Panc1 (cell line): ENCODE results near the gene CFC1B.
"Not testable (repeated sequence)": the region's sequence is repeated elsewhere in the genome, so short reads cannot be mapped to it uniquely, and the experiment has no call there.

Source experiments
- CTCF ChIP-seq: fragments of 450-650 bp; IDR thresholded peaks from 2 replicates; pipeline ENCODE4 v1.5.1; 2017; ENCODE audit warnings: mild to moderate bottlenecking
- POLR2AphosphoS5 ChIP-seq: IDR thresholded peaks from 2 replicates; pipeline ENCODE4 v1.6.1; 2012; ENCODE audit warnings: mild to moderate bottlenecking, low read depth, low read length, moderate library complexity
- REST ChIP-seq, 2 experiments: IDR thresholded peaks; 2 replicates each; pipeline ENCODE4 v1.6.1; 2011 to 2012; ENCODE audit warnings: low read depth in 2 of 2, control low read depth in 1 of 2, low read length in 1 of 2, mild to moderate bottlenecking in 1 of 2, moderate library complexity in 1 of 2; ENCODE audit not compliant: insufficient read depth in 1 of 2
- SIN3A ChIP-seq: IDR thresholded peaks from 2 replicates; pipeline ENCODE4 v1.6.1; 2012; ENCODE audit warnings: low read depth, mild to moderate bottlenecking, low read length, moderate library complexity, borderline replicate concordance; ENCODE audit not compliant: insufficient read depth
- TCF7L2 ChIP-seq: IDR thresholded peaks from 2 replicates; pipeline ENCODE4 v1.6.1; 2011; ENCODE audit warnings: mild to moderate bottlenecking, low read depth, low read length, inconsistent platforms

GRCh38 chr2:130577559-130577958, 56.5 kb downstream of the CFC1B start:
- TF ChIP-seq TCF7L2; POLR2AphosphoS5; SIN3A; REST (IDR thresholded peaks at IDR 0.05; ENCODE audit: insufficient read depth in 1 of 2, low read depth in 2 of 2, low read length in 1 of 2); CTCF: not testable (repeated sequence)
